ENCODE results near the gene CHD9NB. TPM values are rescaled to one million over a fixed set of nuclear protein-coding genes. Genes with fewer than 3 reads are reported as not detected.

The CHD9NB gene
- total and polyA plus RNA-seq, 10 of the 15 experiments (the other 5 are each of a cell fraction or from before 2014, with no cell fraction given) = 0.14 to 1.6 (median 0.73) TPM

GRCh38 chr16:53029971-53030370 lies 22.7 kb downstream of the CHD9NB start:
- Histone ChIP-seq H4K20me1 (ENCODE audit: control insufficient read depth, insufficient read depth) (no peaks in the 10 kb centered on the region), H3K4me2 (ENCODE audit: control insufficient read depth, insufficient read depth) (no peak overlapping the region), H3K4me3 (no peak overlapping the region), H2AFZ (ENCODE audit: control insufficient read depth, low read depth, low read length) (no peak overlapping the region), H3K27ac (ENCODE audit: control insufficient read depth, insufficient read depth) (no peak overlapping the region), H3K9me3 (replicated peaks; ENCODE audit: control insufficient read depth, insufficient read depth, low read length) (no peaks in the 10 kb centered on the region; the same call in 2 of the 3 replicates), H3K9ac (ENCODE audit: control insufficient read depth, insufficient read depth, low read length) (no peak overlapping the region), H3K27me3 (replicated peaks in 1 of 2; ENCODE audit: control insufficient read depth in 2 of 2, insufficient read depth in 2 of 2, low read length in 1 of 2) (no peaks in the 10 kb centered on the region), H3K36me3 (ENCODE audit: control insufficient read depth in 2 of 2, insufficient read depth in 2 of 2, low read length in 1 of 2) (no peaks in the 10 kb centered on the region), H3K79me2 (ENCODE audit: control insufficient read depth, insufficient read depth, low read length) (no peaks in the 10 kb centered on the region), H3K4me1 (ENCODE audit: control insufficient read depth, insufficient read depth, low read length) (no peaks in the 10 kb centered on the region)
- ChIA-PET RAD21 (ENCODE audit: unreplicated experiment) (no interaction called here), CTCF (interaction anchor here (1.2 kb wide), 1 partner anchor 838 kb away, joined by 3 read pairs; no protein-coding TSS in a partner anchor), POLR2A (no interaction called here), SMC1A (ENCODE audit: uncharacterized antibody, unreplicated experiment) (no interaction called here)
- WGBS (ENCODE audit: insufficient coverage, insufficient replicate concordance, low lambda C conversion rate, missing lambda C conversion rate) = 63% methylated on average over 3 of the region's 3 CpGs
- FAIRE-seq (no peak), DNase-seq (ENCODE audit: low read depth, low spot score) (no peak), ATAC-seq (no peak)
- no TSS peak for BruUV-seq (replicated peaks)
- in situ Hi-C loops (cut with MboI) (loop anchor here (10.0 kb wide), 1 partner anchor 845 kb away; no protein-coding TSS in a partner anchor), intact Hi-C loops (cut with micrococcal nuclease; ENCODE audit: unreplicated experiment) (no loop called here)
- TF ChIP-seq BHLHE40 (IDR thresholded peaks at IDR 0.05; ENCODE audit: borderline replicate concordance in 1 of 2, low read depth in 2 of 2, low read length in 1 of 2) (no peak), RFX5 (IDR thresholded peaks at IDR 0.05; ENCODE audit: low read depth, low read length) (no peak), HDAC6 (IDR thresholded peaks at IDR 0.05; ENCODE audit: unreplicated experiment) (no peak), JUND (IDR thresholded peaks at IDR 0.05; ENCODE audit: low read depth, low read length) (no peak), NR2C2 (IDR thresholded peaks at IDR 0.05; ENCODE audit: borderline replicate concordance, control insufficient read depth, insufficient read length, low read depth) (no peak), BACH1 (IDR thresholded peaks at IDR 0.05; ENCODE audit: borderline replicate concordance) (no peak), TCF7 (IDR thresholded peaks at IDR 0.05; ENCODE audit: borderline replicate concordance) (no peak), SMC3 (IDR thresholded peaks at IDR 0.05; ENCODE audit: borderline replicate concordance, low read length) (no peak), PAX8 (IDR thresholded peaks at IDR 0.05) (no peak), ATF3 (IDR thresholded peaks at IDR 0.05; ENCODE audit: borderline replicate concordance, extremely low read depth, low read depth, low read length) (no peak), CBX3 (IDR thresholded peaks at IDR 0.05; ENCODE audit: borderline replicate concordance, low read depth) (no peak), BMI1 (IDR thresholded peaks at IDR 0.05; ENCODE audit: borderline replicate concordance) (no peak), SMAD1 (IDR thresholded peaks at IDR 0.05; ENCODE audit: low read depth, partially characterized antibody) (no peak), NR2F1 (conservative IDR thresholded peaks at IDR 0.05) (no peak), BCL3 (IDR thresholded peaks at IDR 0.05; ENCODE audit: borderline replicate concordance, insufficient read depth, low read depth, low read length, poor library complexity, severe bottlenecking) (no peak), RUNX3 (IDR thresholded peaks at IDR 0.05; ENCODE audit: low read length) (no peak), RCOR1 (conservative IDR thresholded peaks at IDR 0.05; ENCODE audit: low read depth, low read length) (no peak), IKZF1 (conservative IDR thresholded peaks at IDR 0.05) (no peak)
- TF ChIP-seq, protein P1, sequence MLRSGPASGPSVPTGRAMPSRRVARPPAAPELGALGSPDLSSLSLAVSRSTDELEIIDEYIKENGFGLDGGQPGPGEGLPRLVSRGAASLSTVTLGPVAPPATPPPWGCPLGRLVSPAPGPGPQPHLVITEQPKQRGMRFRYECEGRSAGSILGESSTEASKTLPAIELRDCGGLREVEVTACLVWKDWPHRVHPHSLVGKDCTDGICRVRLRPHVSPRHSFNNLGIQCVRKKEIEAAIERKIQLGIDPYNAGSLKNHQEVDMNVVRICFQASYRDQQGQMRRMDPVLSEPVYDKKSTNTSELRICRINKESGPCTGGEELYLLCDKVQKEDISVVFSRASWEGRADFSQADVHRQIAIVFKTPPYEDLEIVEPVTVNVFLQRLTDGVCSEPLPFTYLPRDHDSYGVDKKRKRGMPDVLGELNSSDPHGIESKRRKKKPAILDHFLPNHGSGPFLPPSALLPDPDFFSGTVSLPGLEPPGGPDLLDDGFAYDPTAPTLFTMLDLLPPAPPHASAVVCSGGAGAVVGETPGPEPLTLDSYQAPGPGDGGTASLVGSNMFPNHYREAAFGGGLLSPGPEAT (IDR thresholded peaks at IDR 0.05; ENCODE audit: low read depth) = no peak
- TF ChIP-seq, protein P2, sequence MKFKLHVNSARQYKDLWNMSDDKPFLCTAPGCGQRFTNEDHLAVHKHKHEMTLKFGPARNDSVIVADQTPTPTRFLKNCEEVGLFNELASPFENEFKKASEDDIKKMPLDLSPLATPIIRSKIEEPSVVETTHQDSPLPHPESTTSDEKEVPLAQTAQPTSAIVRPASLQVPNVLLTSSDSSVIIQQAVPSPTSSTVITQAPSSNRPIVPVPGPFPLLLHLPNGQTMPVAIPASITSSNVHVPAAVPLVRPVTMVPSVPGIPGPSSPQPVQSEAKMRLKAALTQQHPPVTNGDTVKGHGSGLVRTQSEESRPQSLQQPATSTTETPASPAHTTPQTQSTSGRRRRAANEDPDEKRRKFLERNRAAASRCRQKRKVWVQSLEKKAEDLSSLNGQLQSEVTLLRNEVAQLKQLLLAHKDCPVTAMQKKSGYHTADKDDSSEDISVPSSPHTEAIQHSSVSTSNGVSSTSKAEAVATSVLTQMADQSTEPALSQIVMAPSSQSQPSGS (IDR thresholded peaks at IDR 0.05; ENCODE audit: low read length) = no peak

Data from GM12878 (cell line).